C4-2B (cell line): Measurements from ENCODE around the gene FCHSD2.
A peak's percentile ranks its signal among the peaks of the same experiment; 100 is the strongest.
"Not testable (repeated sequence)": the region's sequence is repeated elsewhere in the genome, so short reads cannot be mapped to it uniquely, and the experiment has no call there.

ENCODE experiments used
- H3K27ac ChIP-seq: fragments of 450-650 bp; 2 replicates; pipeline ENCODE4 v1.5.1; 2017
- CTCF ChIP-seq: fragments of 450-650 bp; conservative IDR thresholded peaks from 2 replicates; pipeline ENCODE4 v1.5.1; 2017; ENCODE audit warnings: mild to moderate bottlenecking
- ZFX ChIP-seq: fragments of 450-650 bp; IDR thresholded peaks from 2 replicates; pipeline ENCODE4 v1.6.1; 2017

The FCHSD2 gene

DNA sequence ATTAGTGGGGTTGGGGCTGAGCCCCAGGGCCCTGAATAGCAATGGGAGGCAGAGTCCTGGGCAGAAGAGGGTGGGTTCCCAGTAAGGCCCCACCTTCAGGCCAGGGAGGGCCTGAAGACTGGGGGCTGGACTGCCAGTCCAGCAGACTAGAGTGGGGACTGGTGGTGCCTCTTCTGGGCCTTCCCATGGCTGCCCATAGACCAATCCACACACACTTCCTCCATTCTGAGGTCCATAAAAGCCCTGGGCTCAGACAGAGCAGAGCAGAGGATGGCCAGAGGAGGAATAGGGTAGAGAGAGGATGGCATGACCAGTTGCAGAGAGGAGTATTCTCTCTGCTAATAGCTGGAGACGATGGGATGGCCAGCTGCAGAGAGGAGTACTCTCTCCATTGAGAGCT is 216.0 kb downstream of the FCHSD2 start:
- H3K27ac ChIP-seq = no peak overlapping the region
- TF ChIP-seq CTCF = no peak
- TF ChIP-seq ZFX = no peak

GRCh38 chr11:72925656-72926055 is 216.5 kb downstream of the FCHSD2 start:
- no peak for TF ChIP-seq ZFX
- H3K27ac ChIP-seq = no peak overlapping the region

- TF ChIP-seq CTCF = peak; percentile 86
- no peak for TF ChIP-seq ZFX
- no peak overlapping the region for H3K27ac ChIP-seq
Observed at GRCh38 chr11:72924568-72925190, 217.4 kb downstream of the FCHSD2 start.

DNA sequence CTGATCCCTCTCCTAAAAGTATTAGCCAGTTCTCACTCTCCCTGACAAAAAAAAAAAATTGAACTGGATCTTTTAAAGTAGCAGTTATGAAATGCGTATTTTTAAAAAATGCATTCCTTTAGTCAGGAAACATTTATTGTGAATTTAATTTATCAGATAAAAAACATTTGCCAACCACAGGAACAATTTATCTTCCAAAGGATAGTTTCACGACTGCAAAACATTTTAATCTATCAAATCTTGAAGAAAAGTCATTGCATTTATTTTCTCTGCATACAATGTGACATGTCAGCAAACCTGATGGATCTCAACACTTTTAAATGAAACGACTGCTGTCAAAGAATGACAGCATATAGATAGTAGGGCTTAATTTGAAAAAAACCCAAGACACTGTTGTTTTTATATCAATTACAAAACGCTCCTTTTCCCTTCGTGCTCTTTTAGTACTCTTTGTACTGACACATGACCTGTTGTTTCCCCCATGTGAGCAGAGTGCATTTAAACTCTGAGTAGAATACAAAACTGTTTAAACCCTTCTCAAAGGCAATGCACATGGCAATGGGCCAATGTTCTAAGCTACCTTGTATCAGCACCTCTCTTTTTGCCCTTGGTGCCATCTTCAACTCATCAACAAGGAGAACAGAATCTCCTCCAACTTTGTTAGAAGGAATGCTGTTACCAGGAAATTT is 220.9 kb downstream of the FCHSD2 start:
- no peak for TF ChIP-seq ZFX
- TF ChIP-seq CTCF = no peak

DNA sequence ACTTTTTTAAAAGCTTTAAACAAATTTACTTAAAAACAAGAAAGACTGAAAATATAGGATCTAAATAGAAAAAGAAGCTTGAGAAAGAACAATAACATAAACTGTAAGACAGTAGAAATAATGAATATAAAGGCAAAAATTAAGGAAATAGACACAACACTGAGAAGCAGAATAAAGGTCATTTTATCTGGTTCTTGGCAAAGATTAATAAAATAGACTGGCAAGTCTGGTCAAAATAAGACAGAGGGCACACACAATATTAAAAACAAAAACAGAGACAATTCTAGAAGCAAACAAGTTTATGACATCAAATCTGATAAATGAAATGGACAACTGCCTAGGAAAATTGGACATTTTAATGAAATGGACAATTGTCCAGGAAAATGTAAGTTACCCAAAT is 222.1 kb downstream of the FCHSD2 start:
- TF ChIP-seq ZFX (no peak), CTCF (no peak)
- no peak overlapping the region for H3K27ac ChIP-seq

More for the DNA sequence above, 220.9 kb downstream of the FCHSD2 start:
- no peak overlapping the region for H3K27ac ChIP-seq

- no peak overlapping the region for H3K27ac ChIP-seq
- TF ChIP-seq ZFX (no peak), CTCF (no peak)
Observed at GRCh38 chr11:72918851-72919250, 223.3 kb downstream of the FCHSD2 start.

DNA sequence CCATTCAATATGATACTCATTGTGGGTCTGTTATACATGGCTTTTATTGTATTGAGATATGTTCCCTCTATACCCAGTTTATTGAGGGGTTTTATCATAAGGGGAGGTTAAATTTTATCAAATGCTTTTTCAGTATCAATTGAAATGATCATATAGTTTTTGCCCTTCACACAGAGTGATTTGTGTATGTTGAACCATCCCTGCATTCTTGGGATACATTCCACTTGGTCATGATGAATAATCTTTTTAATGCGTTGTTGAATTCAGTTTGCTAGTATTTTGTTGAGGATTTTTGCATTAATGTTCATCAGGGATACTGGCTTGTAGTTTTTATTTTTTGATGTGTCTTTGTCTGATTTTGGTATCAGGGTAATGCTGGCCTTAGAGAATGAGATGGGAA is 229.9 kb downstream of the FCHSD2 start:
- TF ChIP-seq ZFX (no peak), CTCF (no peak)

DNA sequence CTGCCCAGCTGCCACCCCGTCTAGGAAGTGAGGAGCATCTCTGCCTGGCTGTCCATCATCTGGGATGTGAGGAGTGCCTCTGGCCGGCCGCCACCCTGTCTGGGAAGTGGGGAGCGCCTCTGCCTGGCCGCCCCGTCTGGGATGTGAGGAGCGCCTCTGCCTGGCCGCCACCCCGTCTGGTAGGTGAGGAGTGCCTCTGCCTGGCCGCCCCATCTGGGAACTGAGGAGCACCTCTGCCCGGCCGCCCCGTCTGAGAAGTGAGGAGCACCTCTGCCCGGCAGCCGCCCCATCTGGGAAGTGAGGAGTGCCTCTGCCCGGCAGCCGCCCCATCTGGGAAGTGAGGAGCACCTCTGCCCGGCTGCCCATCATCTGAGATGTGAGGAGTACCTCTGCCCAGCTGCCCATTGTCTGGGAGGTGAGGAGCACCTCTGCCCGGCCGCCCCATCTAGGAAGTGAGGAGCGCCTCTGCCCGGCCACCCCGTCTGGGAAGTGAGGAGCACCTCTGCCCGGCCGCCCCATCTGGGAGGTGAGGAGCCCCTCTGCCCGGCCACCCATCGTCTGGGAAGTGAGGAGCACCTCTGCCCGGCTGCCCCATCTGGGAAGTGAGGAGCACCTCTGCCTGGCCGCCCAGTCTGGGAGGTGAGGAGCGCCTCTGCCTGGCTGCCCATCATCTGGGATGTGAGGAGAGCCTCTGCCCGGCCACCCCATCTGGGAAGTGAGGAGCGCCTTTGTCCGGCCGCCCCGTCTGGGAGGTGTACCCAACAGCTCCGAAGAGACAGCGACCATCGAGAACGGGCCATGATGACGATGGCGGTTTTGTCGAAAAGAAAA is 232.3 kb downstream of the FCHSD2 start:
- not testable (repeated sequence) for H3K27ac ChIP-seq

More for the DNA sequence above, 229.9 kb downstream of the FCHSD2 start:
- H3K27ac ChIP-seq = no peak overlapping the region
